ENCODE measurements around the gene FAM168B.
A peak's percentile ranks its signal among the peaks of the same experiment; 100 is the strongest.

DNA sequence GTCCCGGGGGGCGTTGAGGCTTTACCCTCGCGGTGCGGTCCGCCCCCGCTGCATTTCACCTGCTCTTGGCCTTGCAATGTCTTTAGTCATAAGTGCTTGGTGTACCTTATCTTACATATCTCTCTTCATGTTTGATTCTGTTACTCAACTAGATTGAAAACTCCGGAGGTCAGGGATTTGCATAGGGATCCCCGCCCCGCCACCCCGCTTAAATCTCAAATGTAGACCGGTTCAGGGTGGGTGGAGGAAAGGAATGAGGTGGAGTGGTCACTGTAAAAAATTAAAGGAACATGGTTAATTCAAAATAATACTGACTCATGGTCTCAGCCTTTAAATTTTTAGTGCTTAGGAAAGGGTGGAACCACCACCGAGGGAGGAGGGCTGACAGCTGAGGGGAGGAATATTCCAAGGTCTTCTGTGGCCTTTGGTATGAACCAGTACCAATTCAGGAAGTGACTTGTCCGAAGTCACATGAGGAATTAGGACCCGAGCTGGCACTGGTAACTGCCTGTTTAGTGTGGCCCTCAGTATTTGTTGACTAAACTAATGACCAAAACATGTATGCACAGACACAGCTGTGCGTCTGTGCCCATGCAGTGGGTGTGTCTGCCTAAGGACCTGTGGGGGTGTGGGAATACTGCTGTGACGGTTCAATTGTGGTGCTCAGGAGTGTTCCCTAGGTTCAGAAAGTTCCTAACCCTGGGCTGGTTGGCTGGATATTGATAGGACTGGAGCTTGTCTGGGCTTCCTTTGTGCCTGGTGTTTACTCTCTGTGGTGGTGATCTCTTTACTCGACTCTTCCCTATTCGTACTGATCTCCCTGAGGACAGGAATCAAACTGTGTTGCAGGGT lies 12.9 kb upstream of the FAM168B start:
- TF ChIP-seq POLR2A (IDR thresholded peaks at IDR 0.05; ENCODE audit: low read depth, low read length), result peak; percentile 14; the same call in 1 of the 2 replicates
- TF ChIP-seq SPI1 (IDR thresholded peaks at IDR 0.05; ENCODE audit: low read depth, low read length), result peak; percentile 66
